ENCODE results near the gene TMEM132C.
A peak's percentile ranks its signal among the peaks of the same experiment; 100 is the strongest.

Gene TMEM132C

GRCh38 chr12:128365032-128365431 lies 98.1 kb downstream of the TMEM132C start:
- no peak overlapping the region for H3K4me2 ChIP-seq (ENCODE audit: low read length, poor library complexity, severe bottlenecking)
- no peak overlapping the region for H3K14ac ChIP-seq (ENCODE audit: low read length in 2 of 2)
- H3K4me3 ChIP-seq (ENCODE audit: insufficient read depth in 1 of 2, low read depth in 1 of 2, low read length in 2 of 2): no peak overlapping the region
- no peak overlapping the region for H3K18ac ChIP-seq (ENCODE audit: low read depth in 1 of 2, low read length in 2 of 2)
- no peaks in the 10 kb centered on the region for H3K36me3 ChIP-seq (ENCODE audit: control insufficient read depth in 1 of 2, insufficient read depth in 2 of 2, low read depth in 1 of 2, low read length in 2 of 2)
- no peak overlapping the region for H2BK5ac ChIP-seq (ENCODE audit: low read depth, low read length, poor library complexity, severe bottlenecking)
- no peak overlapping the region for H2BK15ac ChIP-seq (ENCODE audit: low read depth, poor library complexity, severe bottlenecking)
- H3K27me3 ChIP-seq (ENCODE audit: control insufficient read depth in 1 of 2, insufficient read depth in 1 of 2, low read length in 2 of 2): peaks cover 18% of the 10 kb centered on the region in 2 experiments
- H3K79me1 ChIP-seq (replicated peaks; ENCODE audit: low read length, poor library complexity, severe bottlenecking): no peaks in the 10 kb centered on the region
- 69% methylated on average over 4 of the region's 6 CpGs for WGBS
- DNase-seq: no peak
- H2AFZ ChIP-seq (ENCODE audit: low read depth, low read length): no peak overlapping the region
- H3K9ac ChIP-seq (ENCODE audit: low read length): peak overlapping the region; percentile 64
- H2BK12ac ChIP-seq (ENCODE audit: low read length in 2 of 2): no peak overlapping the region
- no peak overlapping the region for H3K27ac ChIP-seq (ENCODE audit: low read length, poor library complexity, severe bottlenecking)
- H3K4ac ChIP-seq (ENCODE audit: low read depth in 1 of 2, low read length in 2 of 2): no peak overlapping the region
- no peak overlapping the region for H2AK5ac ChIP-seq (ENCODE audit: low read length, severe bottlenecking)
- no peak overlapping the region for H3K23ac ChIP-seq (ENCODE audit: low read length in 2 of 2)
- peaks cover 4% of the 10 kb centered on the region for H3K4me1 ChIP-seq (ENCODE audit: control insufficient read depth, insufficient read depth, low read depth, low read length)
- no peaks in the 10 kb centered on the region for H3K9me3 ChIP-seq (ENCODE audit: control insufficient read depth, low read length)
- H2BK120ac ChIP-seq (ENCODE audit: low read depth, low read length): no peak overlapping the region
- H4K91ac ChIP-seq (ENCODE audit: low read length): no peak overlapping the region
- no peak overlapping the region for H4K8ac ChIP-seq (ENCODE audit: low read length)

- H3K4me3 ChIP-seq (ENCODE audit: insufficient read depth in 1 of 2, low read depth in 1 of 2, low read length in 2 of 2): peak overlapping the region in 1 of 2 experiments; percentile 72
- H3K23ac ChIP-seq (ENCODE audit: low read length in 2 of 2): no peak overlapping the region
- no peak overlapping the region for H3K27ac ChIP-seq (ENCODE audit: low read length, poor library complexity, severe bottlenecking)
- no peaks in the 10 kb centered on the region for H3K9me3 ChIP-seq (ENCODE audit: control insufficient read depth, low read length)
- no peak overlapping the region for H3K14ac ChIP-seq (ENCODE audit: low read length in 2 of 2)
- no peak overlapping the region for H2AFZ ChIP-seq (ENCODE audit: low read depth, low read length)
- no peak overlapping the region for H2BK15ac ChIP-seq (ENCODE audit: low read depth, poor library complexity, severe bottlenecking)
- peak overlapping the region; percentile 55 for H3K4me2 ChIP-seq (ENCODE audit: low read length, poor library complexity, severe bottlenecking)
- no peak overlapping the region for H4K8ac ChIP-seq (ENCODE audit: low read length)
- H3K18ac ChIP-seq (ENCODE audit: low read depth in 1 of 2, low read length in 2 of 2): no peak overlapping the region
- H3K9ac ChIP-seq (ENCODE audit: low read length): peak overlapping the region; percentile 64
- H2BK120ac ChIP-seq (ENCODE audit: low read depth, low read length): no peak overlapping the region
- H2AK5ac ChIP-seq (ENCODE audit: low read length, severe bottlenecking): no peak overlapping the region
- no peak for DNase-seq
- WGBS: 6% methylated on average over 26 of the region's 26 CpGs
- H4K91ac ChIP-seq (ENCODE audit: low read length): no peak overlapping the region
- no peak overlapping the region for H2BK5ac ChIP-seq (ENCODE audit: low read depth, low read length, poor library complexity, severe bottlenecking)
- peaks cover 18% of the 10 kb centered on the region in 2 experiments for H3K27me3 ChIP-seq (ENCODE audit: control insufficient read depth in 1 of 2, insufficient read depth in 1 of 2, low read length in 2 of 2)
- peaks cover 4% of the 10 kb centered on the region for H3K4me1 ChIP-seq (ENCODE audit: control insufficient read depth, insufficient read depth, low read depth, low read length)
- no peak overlapping the region for H2BK12ac ChIP-seq (ENCODE audit: low read length in 2 of 2)
- H3K4ac ChIP-seq (ENCODE audit: low read depth in 1 of 2, low read length in 2 of 2): no peak overlapping the region
- no peaks in the 10 kb centered on the region for H3K79me1 ChIP-seq (replicated peaks; ENCODE audit: low read length, poor library complexity, severe bottlenecking)
- H3K36me3 ChIP-seq (ENCODE audit: control insufficient read depth in 1 of 2, insufficient read depth in 2 of 2, low read depth in 1 of 2, low read length in 2 of 2): no peaks in the 10 kb centered on the region
Measured at GRCh38 chr12:128365651-128366231, 98.8 kb downstream of the TMEM132C start.

GRCh38 chr12:128367961-128368360 lies 101.0 kb downstream of the TMEM132C start:
- Histone ChIP-seq H3K4ac (ENCODE audit: low read depth in 1 of 2, low read length in 2 of 2) (no peak overlapping the region), H2AK5ac (ENCODE audit: low read length, severe bottlenecking) (no peak overlapping the region), H3K27me3 (ENCODE audit: control insufficient read depth in 1 of 2, insufficient read depth in 1 of 2, low read length in 2 of 2) (peaks cover 18% of the 10 kb centered on the region in 2 experiments), H3K23ac (ENCODE audit: low read length in 2 of 2) (no peak overlapping the region), H3K36me3 (ENCODE audit: control insufficient read depth in 1 of 2, insufficient read depth in 2 of 2, low read depth in 1 of 2, low read length in 2 of 2) (no peaks in the 10 kb centered on the region), H3K18ac (ENCODE audit: low read depth in 1 of 2, low read length in 2 of 2) (no peak overlapping the region), H2BK15ac (ENCODE audit: low read depth, poor library complexity, severe bottlenecking) (no peak overlapping the region), H3K4me2 (ENCODE audit: low read length, poor library complexity, severe bottlenecking) (no peak overlapping the region), H4K91ac (ENCODE audit: low read length) (no peak overlapping the region), H3K4me3 (ENCODE audit: insufficient read depth in 1 of 2, low read depth in 1 of 2, low read length in 2 of 2) (no peak overlapping the region), H4K8ac (ENCODE audit: low read length) (no peak overlapping the region), H2BK120ac (ENCODE audit: low read depth, low read length) (no peak overlapping the region), H3K79me1 (replicated peaks; ENCODE audit: low read length, poor library complexity, severe bottlenecking) (no peaks in the 10 kb centered on the region), H3K4me1 (ENCODE audit: control insufficient read depth, insufficient read depth, low read depth, low read length) (peaks cover 4% of the 10 kb centered on the region), H2BK12ac (ENCODE audit: low read length in 2 of 2) (no peak overlapping the region), H3K27ac (ENCODE audit: low read length, poor library complexity, severe bottlenecking) (no peak overlapping the region), H2BK5ac (ENCODE audit: low read depth, low read length, poor library complexity, severe bottlenecking) (no peak overlapping the region), H3K9ac (ENCODE audit: low read length) (no peak overlapping the region), H2AFZ (ENCODE audit: low read depth, low read length) (no peak overlapping the region), H3K9me3 (ENCODE audit: control insufficient read depth, low read length) (no peaks in the 10 kb centered on the region), H3K14ac (ENCODE audit: low read length in 2 of 2) (no peak overlapping the region)
- 86% methylated on average over 7 of the region's 7 CpGs for WGBS
- no peak for DNase-seq

GRCh38 chr12:128381541-128381940 lies 114.6 kb downstream of the TMEM132C start:
- WGBS: 50% methylated on average over 12 of the region's 12 CpGs

More at GRCh38 chr12:128381541-128381940, 114.6 kb downstream of the TMEM132C start:
- no peak overlapping the region for H2BK120ac ChIP-seq (ENCODE audit: low read depth, low read length)
- no peak overlapping the region for H3K4ac ChIP-seq (ENCODE audit: low read depth in 1 of 2, low read length in 2 of 2)
- H3K4me1 ChIP-seq (ENCODE audit: control insufficient read depth, insufficient read depth, low read depth, low read length): no peaks in the 10 kb centered on the region
- H3K27me3 ChIP-seq (ENCODE audit: control insufficient read depth in 1 of 2, insufficient read depth in 1 of 2, low read length in 2 of 2): no peaks in the 10 kb centered on the region
- no peak overlapping the region for H3K4me2 ChIP-seq (ENCODE audit: low read length, poor library complexity, severe bottlenecking)
- H2BK12ac ChIP-seq (ENCODE audit: low read length in 2 of 2): no peak overlapping the region
- no peaks in the 10 kb centered on the region for H3K36me3 ChIP-seq (ENCODE audit: control insufficient read depth in 1 of 2, insufficient read depth in 2 of 2, low read depth in 1 of 2, low read length in 2 of 2)
- H3K79me1 ChIP-seq (replicated peaks; ENCODE audit: low read length, poor library complexity, severe bottlenecking): no peaks in the 10 kb centered on the region
- H3K18ac ChIP-seq (ENCODE audit: low read depth in 1 of 2, low read length in 2 of 2): no peak overlapping the region
- no peak overlapping the region for H3K23ac ChIP-seq (ENCODE audit: low read length in 2 of 2)
- H3K9me3 ChIP-seq (ENCODE audit: control insufficient read depth, low read length): peaks cover 7% of the 10 kb centered on the region
- no peak overlapping the region for H4K91ac ChIP-seq (ENCODE audit: low read length)
- H2BK15ac ChIP-seq (ENCODE audit: low read depth, poor library complexity, severe bottlenecking): no peak overlapping the region
- no peak for DNase-seq
- H3K14ac ChIP-seq (ENCODE audit: low read length in 2 of 2): no peak overlapping the region
- H3K9ac ChIP-seq (ENCODE audit: low read length): no peak overlapping the region
- no peak overlapping the region for H3K4me3 ChIP-seq (ENCODE audit: insufficient read depth in 1 of 2, low read depth in 1 of 2, low read length in 2 of 2)
- no peak overlapping the region for H3K27ac ChIP-seq (ENCODE audit: low read length, poor library complexity, severe bottlenecking)
- H2AK5ac ChIP-seq (ENCODE audit: low read length, severe bottlenecking): no peak overlapping the region
- H4K8ac ChIP-seq (ENCODE audit: low read length): no peak overlapping the region
- no peak overlapping the region for H2BK5ac ChIP-seq (ENCODE audit: low read depth, low read length, poor library complexity, severe bottlenecking)
- H2AFZ ChIP-seq (ENCODE audit: low read depth, low read length): no peak overlapping the region
